Measurements from ENCODE around the gene TPK1.

The TPK1 gene

GRCh38 chr7:144528536-144529045 is 307.3 kb downstream of the TPK1 start:
- DNase-seq (ENCODE audit: low spot score), result no peak

GRCh38 chr7:144527051-144527471 is 308.8 kb downstream of the TPK1 start:
- DNase-seq (ENCODE audit: low spot score), result no peak

GRCh38 chr7:144525956-144526355 is 309.9 kb downstream of the TPK1 start:
- no peak for DNase-seq (ENCODE audit: low spot score)

- no peak for DNase-seq (ENCODE audit: low spot score)
Measured at GRCh38 chr7:144524271-144524670, 311.6 kb downstream of the TPK1 start.

GRCh38 chr7:144523621-144524020 is 312.2 kb downstream of the TPK1 start:
- no peak for DNase-seq (ENCODE audit: low spot score)

- no peak for DNase-seq (ENCODE audit: low spot score)
Measured at GRCh38 chr7:144519925-144520324, 315.9 kb downstream of the TPK1 start.

GRCh38 chr7:144518360-144518759 is 317.5 kb downstream of the TPK1 start:
- no peak for DNase-seq (ENCODE audit: low spot score)

- no peak for DNase-seq (ENCODE audit: low spot score)
Measured at GRCh38 chr7:144517749-144518148, 318.1 kb downstream of the TPK1 start.

- DNase-seq (ENCODE audit: low spot score), result no peak
Measured at GRCh38 chr7:144516729-144517525, 318.9 kb downstream of the TPK1 start.

- no peak for DNase-seq (ENCODE audit: low spot score)
Measured at GRCh38 chr7:144513334-144513733, 322.5 kb downstream of the TPK1 start.

GRCh38 chr7:144510621-144511020 is 325.2 kb downstream of the TPK1 start:
- DNase-seq (ENCODE audit: low spot score), result no peak

- no peak for DNase-seq (ENCODE audit: low spot score)
Measured at GRCh38 chr7:144508702-144509101, 327.2 kb downstream of the TPK1 start.

- DNase-seq (ENCODE audit: low spot score), result no peak
Measured at GRCh38 chr7:144503215-144503614, 332.6 kb downstream of the TPK1 start.

GRCh38 chr7:144500225-144500624 is 335.6 kb downstream of the TPK1 start:
- no peak for DNase-seq (ENCODE audit: low spot score)

GRCh38 chr7:144497282-144497681 is 338.6 kb downstream of the TPK1 start:
- no peak for DNase-seq (ENCODE audit: low spot score)

- no peak for DNase-seq (ENCODE audit: low spot score)
Measured at GRCh38 chr7:144494355-144494754, 341.5 kb downstream of the TPK1 start.

GRCh38 chr7:144489504-144489903 is 346.3 kb downstream of the TPK1 start:
- DNase-seq (ENCODE audit: low spot score), result no peak

- DNase-seq (ENCODE audit: low spot score), result no peak
Measured at GRCh38 chr7:144488977-144489376, 346.9 kb downstream of the TPK1 start.

GRCh38 chr7:144487901-144488300 is 348.0 kb downstream of the TPK1 start:
- DNase-seq (ENCODE audit: low spot score), result no peak

GRCh38 chr7:144484445-144484844 is 351.4 kb downstream of the TPK1 start:
- no peak for DNase-seq (ENCODE audit: low spot score)

GRCh38 chr7:144483189-144483588 is 352.7 kb downstream of the TPK1 start:
- no peak for DNase-seq (ENCODE audit: low spot score)

GRCh38 chr7:144481833-144482232 is 354.0 kb downstream of the TPK1 start:
- DNase-seq (ENCODE audit: low spot score), result no peak

- DNase-seq (ENCODE audit: low spot score), result no peak
Measured at GRCh38 chr7:144477348-144477747, 358.5 kb downstream of the TPK1 start.

Data from AG20443 (cell line).